SK-N-SH (cell line): ENCODE data around the gene MDH2. TPM values are rescaled to one million over a fixed set of nuclear protein-coding genes. Genes with fewer than 3 reads are reported as not detected.
"Not testable (repeated sequence)": the region's sequence is repeated elsewhere in the genome, so short reads cannot be mapped to it uniquely, and the experiment has no call there.

Experiments
- CTCF ChIA-PET: fragments of 300-600, 350-600 bp; formaldehyde crosslinking; extraction: SDS; loops from one replicate; lab custom pipeline; 2021; lab: Yijun Ruan, JAX
- POLR2A ChIA-PET: fragments of 350-600 bp; sonication (Branson Sonifier 250); formaldehyde crosslinking; extraction: SDS; loops from one replicate; lab custom pipeline; 2020; ENCODE audit warnings: antibody characterized with exemption, inconsistent platforms; lab: Yijun Ruan, JAX
- DNase-seq: peaks from one replicate; pipeline ENCODE4 v3.0.0; 2012
- H2AFZ ChIP-seq: fragments of 200-600 bp; sonication (generic); 2 replicates; pipeline ENCODE4 v1.8.1; 2016; ENCODE audit warnings: antibody characterized with exemption, mild to moderate bottlenecking, low read depth
- H3F3A ChIP-seq: fragments of 200-600 bp; sonication (generic); replicated peaks from 2 replicates; pipeline ENCODE3; 2016; ENCODE audit warnings: antibody characterized with exemption, mild to moderate bottlenecking; ENCODE audit not compliant: insufficient read depth
- H3K27ac ChIP-seq, 2 experiments: fragments of 200-500 bp in 1 of 2; fragments of 200-600 bp in 1 of 2; sonication (Bioruptor generic) in 1 of 2; sonication (generic), shearing (Covaris generic) in 1 of 2; 2 replicates each; pipeline versions ENCODE4 v1.5.1 to v1.6.1; 2014 to 2016; ENCODE audit warnings: low read depth in 2 of 2, inconsistent platforms in 1 of 2, low read length in 1 of 2, mild to moderate bottlenecking in 1 of 2, mixed read lengths in 1 of 2
- H3K27me3 ChIP-seq: fragments of 200-600 bp; sonication (generic), shearing (Covaris generic); 2 replicates; pipeline ENCODE4 v1.6.1; 2016; ENCODE audit warnings: mixed run types; ENCODE audit not compliant: insufficient read depth
- H3K36me3 ChIP-seq, 2 experiments: fragments of 200-500 bp in 1 of 2; fragments of 200-600 bp in 1 of 2; sonication (Bioruptor generic) in 1 of 2; sonication (generic) in 1 of 2; replicated peaks in 1 of 2; 2 replicates each; pipeline versions ENCODE3 to v1.5.1; 2014 to 2016; ENCODE audit warnings: low read length in 1 of 2, mild to moderate bottlenecking in 1 of 2; ENCODE audit not compliant: insufficient read depth in 2 of 2, control insufficient read depth in 1 of 2
- H3K4me1 ChIP-seq, 2 experiments: fragments of 200-500 bp in 1 of 2; fragments of 200-600 bp in 1 of 2; sonication (Bioruptor generic) in 1 of 2; sonication (generic), shearing (Covaris generic) in 1 of 2; 2 replicates each; pipeline versions ENCODE4 v1.5.1 to v1.6.1; 2014 to 2016; ENCODE audit warnings: low read depth in 1 of 2, low read length in 1 of 2, mixed run types in 1 of 2; ENCODE audit not compliant: insufficient read depth in 2 of 2, control insufficient read depth in 1 of 2
- H3K4me2 ChIP-seq: fragments of 200-600 bp; sonication (generic), shearing (Covaris generic); 2 replicates; pipeline ENCODE4 v1.6.1; 2017; ENCODE audit warnings: mixed run types
- H3K4me3 ChIP-seq, 2 experiments: fragments of 200-500 bp in 1 of 2; fragments of 200-600 bp in 1 of 2; sonication (Bioruptor generic) in 1 of 2; sonication (generic), shearing (Covaris generic) in 1 of 2; 2 replicates each; pipeline versions ENCODE4 v1.5.1 to v1.8.1; 2014 to 2016; ENCODE audit warnings: low read depth in 2 of 2, inconsistent platforms in 1 of 2, low read length in 1 of 2, mild to moderate bottlenecking in 1 of 2, mixed read lengths in 1 of 2, moderate library complexity in 1 of 2
- H3K79me2 ChIP-seq: fragments of 200-600 bp; sonication (generic); 2 replicates; pipeline ENCODE4 v1.8.1; 2017; ENCODE audit warnings: mild to moderate bottlenecking; ENCODE audit not compliant: insufficient read depth
- H3K9ac ChIP-seq: fragments of 200-600 bp; sonication (generic); 2 replicates; pipeline ENCODE4 v1.6.1; 2017; ENCODE audit warnings: mixed run types
- H3K9me2 ChIP-seq: fragments of 200-600 bp; sonication (generic); 2 replicates; pipeline ENCODE4 v1.6.1; 2017; ENCODE audit warnings: mixed run types
- H3K9me3 ChIP-seq: fragments of 200-600 bp; sonication (generic); 2 replicates; pipeline ENCODE4 v1.6.1; 2017; ENCODE audit warnings: mixed run types, mild to moderate bottlenecking, moderate library complexity
- H4K20me1 ChIP-seq: fragments of 200-600 bp; sonication (generic); 2 replicates; pipeline ENCODE4 v1.6.1; 2017; ENCODE audit warnings: mild to moderate bottlenecking, mixed run types; ENCODE audit not compliant: insufficient read depth
- WGBS: methylation state at CpG from one replicate; pipeline ENCODE4 v1.1.6; 2017; ENCODE audit warnings: low lambda C conversion rate; 5-methylcytosine and 5-hydroxymethylcytosine counted together
- polyA plus RNA-seq, 3 experiments: library from polyadenylated mRNA; depleted of rRNA; stranded (reverse); fragments of >200 nt; gene quantifications; 2 replicates each; pipeline ENCODE4 v1.2.3, GENCODE V29; 2012
- small RNA-seq, 7 experiments: library from RNA; depleted of rRNA; stranded (forward); fragments of <200 nt; gene quantifications; one replicate each; pipeline ENCODE3, GENCODE V24; 2012

MDH2 gene
- polyA plus RNA-seq, 1 of the 3 experiments (the other 2 are of a cell fraction), result 301 TPM

DNA sequence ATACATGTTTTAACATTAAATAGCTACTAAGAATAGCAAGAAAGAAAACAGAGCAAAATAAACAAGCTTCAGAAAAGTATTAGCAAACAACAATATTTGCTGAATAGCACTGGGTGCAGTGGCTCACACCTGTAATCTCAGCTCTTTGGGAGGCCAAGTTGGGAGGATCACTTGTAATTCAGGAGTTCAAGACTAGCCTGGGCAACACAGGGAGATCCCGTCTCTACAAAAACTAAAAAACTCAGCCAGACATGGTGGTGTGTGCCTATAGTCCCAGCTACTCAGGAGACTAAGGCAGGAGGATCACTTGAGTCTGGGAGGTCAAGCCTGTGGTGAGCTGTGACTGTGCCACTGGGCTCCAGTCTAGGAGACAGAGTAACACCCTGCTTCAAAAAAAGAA lies 66.8 kb downstream of the MDH2 start:
- H3K9me3 ChIP-seq, H3K4me3 ChIP-seq, H3K36me3 ChIP-seq, H3K27ac ChIP-seq, H3K4me2 ChIP-seq, POLR2A ChIA-PET, H3K79me2 ChIP-seq, H2AFZ ChIP-seq, H3K9ac ChIP-seq, H4K20me1 ChIP-seq, H3K4me1 ChIP-seq, DNase-seq, H3K9me2 ChIP-seq, H3F3A ChIP-seq, H3K27me3 ChIP-seq: not testable (repeated sequence)
- WGBS, result 100% methylated on average over 1 of the region's 1 CpG
- CTCF ChIA-PET, result interaction anchor here (1.1 to 2.1 kb wide), 2 partner anchors 8 to 14 kb away, joined by 3 to 5 read pairs; no protein-coding TSS in a partner anchor

Small RNAs within 50 kb of the gene (small RNA-seq; reads per million reads assigned to genes)
- gene RNU6-863P, result 0 reads per million in 7 experiments

Other genes starting within 250 kb of the MDH2 start
- not detected in 2 replicates for gene CCL24, start 234.3 kb upstream of the MDH2 start, polyA plus RNA-seq (2012; rRNA removed)
- gene RHBDD2, start 169.1 kb upstream of the MDH2 start, polyA plus RNA-seq (2012; rRNA removed), result 68.8 and 77.6 TPM in 2 replicates
- gene POR, start 133.0 kb upstream of the MDH2 start, polyA plus RNA-seq (2012; rRNA removed), result 55.8 and 68.7 TPM in 2 replicates
- 59.8 and 95.2 TPM in 2 replicates for gene TMEM120A, start 53.5 kb upstream of the MDH2 start, polyA plus RNA-seq (2012; rRNA removed)
- gene STYXL1, start 106 bp upstream of the MDH2 start, polyA plus RNA-seq (2012; rRNA removed), result 86.6 and 89.4 TPM in 2 replicates
- 2.5 and 2.7 TPM in 2 replicates for gene SRRM3, start 153.8 kb downstream of the MDH2 start, polyA plus RNA-seq (2012; rRNA removed)